ENCODE measurements around the gene IDUA.

Gene IDUA

DNA sequence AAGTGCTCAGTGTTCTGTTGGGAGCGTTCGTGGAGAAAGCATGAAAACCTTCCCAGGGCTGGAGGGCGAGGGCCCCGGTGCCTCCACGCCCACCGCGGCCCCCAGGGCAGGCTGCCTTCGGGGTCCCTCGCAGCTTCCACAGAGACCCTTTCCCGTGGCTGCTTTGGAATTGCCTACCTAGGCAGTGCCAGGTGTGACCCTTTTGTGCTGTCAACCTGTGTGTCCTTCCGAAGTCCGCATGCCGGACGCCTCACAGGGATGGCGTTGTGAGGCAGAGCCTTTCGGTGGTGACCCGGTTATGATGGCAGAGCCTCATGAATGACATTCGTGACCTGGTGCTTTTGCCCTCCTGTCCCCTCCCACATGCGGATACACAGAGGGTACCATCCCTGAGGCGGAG lies 37.2 kb upstream of the IDUA start:
- no peak for TF ChIP-seq PAX5 (IDR thresholded peaks at IDR 0.05; ENCODE audit: insufficient read depth, low read length, severe bottlenecking)
- no peak for TF ChIP-seq SPI1 (IDR thresholded peaks at IDR 0.05; ENCODE audit: low read depth, low read length)
- no peak for FAIRE-seq
- DNase-seq (ENCODE audit: insufficient read length, low spot score) = no peak

DNA sequence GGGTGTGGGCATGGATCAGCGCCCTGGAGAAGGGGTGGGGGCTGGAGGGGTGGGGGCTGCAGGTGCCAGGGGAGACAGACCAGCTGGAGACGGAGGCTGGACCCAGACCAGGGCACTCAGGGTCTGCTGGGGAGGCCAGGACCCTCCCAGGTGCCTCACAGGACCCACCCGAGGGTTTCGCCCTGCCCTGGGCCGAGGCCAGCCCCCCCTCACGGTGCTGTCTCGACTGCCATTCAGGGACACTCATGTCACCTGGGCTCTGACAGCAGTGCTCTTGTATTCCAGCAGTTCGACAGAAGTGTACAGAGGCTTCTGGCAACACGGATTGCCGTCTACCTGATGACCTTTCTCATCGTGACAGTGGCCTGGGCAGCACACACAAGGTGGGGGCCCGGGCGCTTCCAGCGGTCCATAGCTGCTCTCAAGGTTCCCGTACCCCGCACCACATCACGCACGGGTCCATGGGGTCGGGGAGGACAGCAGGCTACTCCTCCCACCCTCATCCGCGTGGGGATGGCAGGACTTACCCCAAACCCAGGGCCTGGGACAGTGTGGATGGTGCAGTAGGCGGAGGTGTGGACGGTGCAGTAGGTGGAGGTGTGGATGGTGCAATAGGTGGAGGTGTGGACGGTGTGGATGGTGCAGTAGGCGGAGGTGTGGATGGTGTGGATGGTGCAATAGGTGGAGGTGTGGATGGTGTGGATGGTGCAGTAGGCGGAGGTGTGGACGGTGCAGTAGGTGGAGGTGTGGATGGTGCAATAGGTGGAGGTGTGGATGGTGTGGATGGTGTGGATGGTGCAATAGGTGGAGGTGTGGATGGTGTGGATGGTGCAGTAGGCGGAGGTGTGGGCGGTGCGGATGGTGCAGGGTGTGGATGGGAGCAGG lies 36.5 kb upstream of the IDUA start:
- peak; percentile 71 for FAIRE-seq
- TF ChIP-seq POLR2A (IDR thresholded peaks at IDR 0.05; ENCODE audit: low read depth, low read length) = no peak
- peak; percentile 5 for DNase-seq (ENCODE audit: insufficient read length, low spot score)

DNA sequence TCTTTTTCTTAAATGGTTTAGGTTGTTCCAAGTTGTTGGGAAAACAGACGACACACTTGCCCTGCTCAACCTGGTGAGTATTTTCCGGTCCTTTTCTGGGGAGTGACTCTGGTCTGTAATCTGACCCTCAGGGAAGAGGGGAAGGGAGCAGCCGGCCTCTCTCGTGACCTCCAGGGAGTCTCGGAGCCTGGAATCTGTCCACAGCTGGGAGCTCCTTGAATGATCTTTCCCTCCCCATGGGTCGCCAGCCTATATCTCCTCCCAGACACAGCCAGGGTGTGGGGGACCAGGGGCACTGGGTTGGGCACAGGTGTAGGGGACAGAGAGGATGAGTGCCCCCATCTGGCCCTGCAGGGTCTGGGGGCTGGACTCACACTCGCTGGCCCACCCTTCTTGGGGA lies 35.7 kb upstream of the IDUA start:
- DNase-seq (ENCODE audit: insufficient read length, low spot score) = peak; percentile 11
- FAIRE-seq = no peak
- TF ChIP-seq POLR2AphosphoS5 (IDR thresholded peaks at IDR 0.05; ENCODE audit: low read depth, low read length) (no peak), PAX5 (IDR thresholded peaks at IDR 0.05; ENCODE audit: insufficient read depth, low read length, severe bottlenecking) (no peak), POLR2A (IDR thresholded peaks at IDR 0.05; ENCODE audit: low read depth, low read length) (no peak), SPI1 (IDR thresholded peaks at IDR 0.05; ENCODE audit: low read depth, low read length) (no peak), TAF1 (IDR thresholded peaks at IDR 0.05; ENCODE audit: low read depth, low read length) (no peak), POU2F2 (IDR thresholded peaks at IDR 0.05; ENCODE audit: low read depth, low read length) (no peak)

DNA sequence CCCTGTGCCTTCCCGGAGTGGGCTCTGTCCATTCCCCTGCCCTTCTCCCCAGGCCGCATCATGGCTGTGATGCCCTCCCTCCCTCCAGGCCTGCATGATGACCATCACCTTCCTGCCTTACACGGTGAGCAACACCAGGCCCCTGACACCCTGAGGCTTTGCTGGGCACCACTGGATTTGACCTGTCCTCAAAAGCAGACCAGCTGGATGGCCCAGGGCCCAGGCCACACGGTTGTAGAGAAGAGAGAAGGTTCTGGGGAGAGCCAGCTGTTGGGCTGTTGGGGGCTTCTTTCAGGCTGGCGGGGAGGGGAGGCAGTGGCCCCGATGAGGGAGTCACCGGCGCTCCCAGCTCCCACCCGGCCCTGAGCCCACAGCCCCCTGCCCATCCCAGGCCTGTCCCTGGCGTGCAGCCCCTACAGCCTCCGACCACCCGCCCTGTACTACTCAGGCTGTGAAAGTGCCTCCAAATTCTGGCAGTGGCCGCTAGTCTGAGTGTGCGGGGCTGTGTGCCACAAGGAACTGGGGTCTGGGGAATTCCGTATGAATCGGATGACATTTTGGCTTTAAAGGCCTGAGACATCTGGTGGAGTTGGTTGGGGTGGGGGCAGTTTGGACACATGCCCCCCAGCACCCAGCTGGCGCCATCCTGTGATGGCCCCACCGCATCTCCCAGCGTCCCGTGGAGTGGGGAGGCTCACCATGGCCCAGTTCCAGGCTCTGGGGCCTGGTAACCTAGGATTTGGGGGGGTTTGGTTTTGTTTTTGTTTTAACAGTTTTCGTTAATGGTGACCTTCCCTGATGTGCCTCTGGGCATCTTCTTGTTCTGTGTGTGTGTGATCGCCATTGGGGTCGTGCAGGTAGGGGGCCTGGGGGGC lies 35.0 kb upstream of the IDUA start:
- DNase-seq (ENCODE audit: insufficient read length, low spot score) (no peak), FAIRE-seq (no peak)
- TF ChIP-seq PAX5 (IDR thresholded peaks at IDR 0.05; ENCODE audit: insufficient read depth, low read length, severe bottlenecking) (no peak), SPI1 (IDR thresholded peaks at IDR 0.05; ENCODE audit: low read depth, low read length) (no peak), POLR2AphosphoS5 (IDR thresholded peaks at IDR 0.05; ENCODE audit: low read depth, low read length) (no peak), POU2F2 (IDR thresholded peaks at IDR 0.05; ENCODE audit: low read depth, low read length) (no peak), POLR2A (IDR thresholded peaks at IDR 0.05; ENCODE audit: low read depth, low read length) (no peak), TAF1 (IDR thresholded peaks at IDR 0.05; ENCODE audit: low read depth, low read length) (no peak)

DNA sequence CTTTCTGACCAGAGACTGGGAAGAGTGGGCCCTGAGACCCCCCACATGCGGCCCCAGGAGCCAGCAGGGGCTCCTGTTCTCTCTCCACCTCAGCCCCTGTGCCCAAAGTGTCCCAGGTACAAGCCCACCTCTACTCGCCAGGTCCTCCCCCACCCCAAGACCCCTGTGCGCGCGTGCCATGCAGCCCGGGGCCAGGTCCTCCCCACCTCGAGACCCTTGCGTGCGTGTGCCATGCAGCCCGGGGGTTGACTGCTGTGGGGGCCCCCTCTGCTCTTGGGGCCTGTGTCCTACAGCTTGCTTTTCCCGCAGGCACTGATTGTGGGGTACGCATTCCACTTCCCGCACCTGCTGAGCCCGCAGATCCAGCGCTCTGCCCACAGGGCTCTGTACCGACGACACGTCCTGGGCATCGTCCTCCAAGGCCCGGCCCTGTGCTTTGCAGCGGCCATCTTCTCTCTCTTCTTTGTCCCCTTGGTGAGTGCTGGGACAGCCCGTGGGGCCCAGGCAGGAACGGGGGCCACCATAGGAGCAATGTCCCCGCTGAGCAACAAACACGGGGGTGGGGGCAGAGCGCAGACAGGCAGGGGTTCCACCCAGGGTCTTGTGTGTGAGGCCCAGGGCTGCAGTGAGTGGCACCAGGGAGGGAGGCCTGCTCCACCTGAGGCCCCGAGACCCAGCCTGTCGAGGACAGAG lies 33.8 kb upstream of the IDUA start:
- TF ChIP-seq POLR2A (IDR thresholded peaks at IDR 0.05; ENCODE audit: low read depth, low read length) (no peak), SPI1 (IDR thresholded peaks at IDR 0.05; ENCODE audit: low read depth, low read length) (no peak), POU2F2 (IDR thresholded peaks at IDR 0.05; ENCODE audit: low read depth, low read length) (no peak), PAX5 (IDR thresholded peaks at IDR 0.05; ENCODE audit: insufficient read depth, low read length, severe bottlenecking) (no peak), TAF1 (IDR thresholded peaks at IDR 0.05; ENCODE audit: low read depth, low read length) (no peak), POLR2AphosphoS5 (IDR thresholded peaks at IDR 0.05; ENCODE audit: low read depth, low read length) (no peak)
- FAIRE-seq (no peak), DNase-seq (ENCODE audit: insufficient read length, low spot score) (peak; percentile 12)

DNA sequence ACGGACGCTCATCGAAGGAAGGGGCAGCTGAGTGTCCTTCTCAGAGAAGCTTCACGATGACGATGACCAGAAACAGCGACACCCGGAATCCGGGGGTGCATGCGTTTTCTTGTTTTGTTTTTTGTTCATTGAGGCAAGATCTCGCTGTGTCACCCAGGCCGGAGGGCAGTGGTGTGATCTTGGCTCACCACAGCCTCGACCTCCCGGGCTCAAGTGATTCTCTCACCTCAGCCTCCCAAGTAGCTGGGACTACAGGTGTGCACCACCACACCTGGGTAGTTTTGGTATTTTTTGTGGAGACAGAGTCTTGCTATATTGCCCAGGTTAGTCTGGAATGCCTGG lies 33.3 kb upstream of the IDUA start:
- no peak for FAIRE-seq
- TF ChIP-seq POLR2A (IDR thresholded peaks at IDR 0.05; ENCODE audit: low read depth, low read length) (no peak), POU2F2 (IDR thresholded peaks at IDR 0.05; ENCODE audit: low read depth, low read length) (no peak), TAF1 (IDR thresholded peaks at IDR 0.05; ENCODE audit: low read depth, low read length) (no peak), SPI1 (IDR thresholded peaks at IDR 0.05; ENCODE audit: low read depth, low read length) (no peak), POLR2AphosphoS5 (IDR thresholded peaks at IDR 0.05; ENCODE audit: low read depth, low read length) (no peak), PAX5 (IDR thresholded peaks at IDR 0.05; ENCODE audit: insufficient read depth, low read length, severe bottlenecking) (no peak)
- no peak for DNase-seq (ENCODE audit: insufficient read length, low spot score)

DNA sequence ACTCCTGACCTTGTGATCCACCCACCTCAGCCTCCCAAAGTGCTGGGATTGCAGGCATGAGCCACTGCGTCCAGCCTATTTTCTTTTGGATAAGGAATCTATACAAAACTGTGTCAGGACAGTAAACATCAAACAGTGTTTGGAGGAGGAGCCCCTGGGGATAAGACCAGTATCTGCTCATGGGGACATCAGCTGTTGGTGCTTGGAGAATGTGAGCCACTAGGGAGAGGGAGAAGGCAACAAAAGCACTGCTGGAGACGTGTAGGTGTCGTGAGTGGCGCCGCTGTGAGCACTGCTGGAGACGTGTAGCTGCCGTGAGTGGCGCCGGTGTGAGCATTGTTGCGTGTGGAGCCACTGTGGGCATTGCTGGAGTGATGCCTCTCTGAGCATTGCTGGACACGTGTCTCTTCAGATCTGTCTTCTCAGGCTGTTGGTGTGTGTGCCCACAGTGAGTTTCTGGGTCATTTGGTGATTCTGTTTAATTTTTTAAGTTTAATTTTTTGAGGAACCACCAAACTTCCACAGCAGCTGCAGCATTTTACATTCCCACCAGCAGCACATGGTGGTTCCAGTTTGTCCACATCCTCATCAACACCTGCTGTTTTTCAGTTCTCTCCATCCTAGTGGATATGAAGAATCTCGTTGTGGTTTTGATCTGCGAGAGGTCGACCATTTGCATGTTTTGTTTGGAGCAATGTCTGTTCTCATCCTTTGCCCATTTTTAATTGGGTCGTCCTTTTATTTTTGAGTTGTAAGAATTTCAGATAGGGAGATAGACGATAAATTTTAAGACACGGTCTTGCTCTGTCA lies 32.4 kb upstream of the IDUA start:
- TF ChIP-seq POLR2A (IDR thresholded peaks at IDR 0.05; ENCODE audit: low read depth, low read length) = no peak
- no peak for TF ChIP-seq TAF1 (IDR thresholded peaks at IDR 0.05; ENCODE audit: low read depth, low read length)
- no peak for TF ChIP-seq SPI1 (IDR thresholded peaks at IDR 0.05; ENCODE audit: low read depth, low read length)
- TF ChIP-seq POU2F2 (IDR thresholded peaks at IDR 0.05; ENCODE audit: low read depth, low read length) = no peak
- no peak for TF ChIP-seq PAX5 (IDR thresholded peaks at IDR 0.05; ENCODE audit: insufficient read depth, low read length, severe bottlenecking)
- no peak for TF ChIP-seq POLR2AphosphoS5 (IDR thresholded peaks at IDR 0.05; ENCODE audit: low read depth, low read length)
- no peak for FAIRE-seq
- DNase-seq (ENCODE audit: insufficient read length, low spot score) = peak; percentile 20

DNA sequence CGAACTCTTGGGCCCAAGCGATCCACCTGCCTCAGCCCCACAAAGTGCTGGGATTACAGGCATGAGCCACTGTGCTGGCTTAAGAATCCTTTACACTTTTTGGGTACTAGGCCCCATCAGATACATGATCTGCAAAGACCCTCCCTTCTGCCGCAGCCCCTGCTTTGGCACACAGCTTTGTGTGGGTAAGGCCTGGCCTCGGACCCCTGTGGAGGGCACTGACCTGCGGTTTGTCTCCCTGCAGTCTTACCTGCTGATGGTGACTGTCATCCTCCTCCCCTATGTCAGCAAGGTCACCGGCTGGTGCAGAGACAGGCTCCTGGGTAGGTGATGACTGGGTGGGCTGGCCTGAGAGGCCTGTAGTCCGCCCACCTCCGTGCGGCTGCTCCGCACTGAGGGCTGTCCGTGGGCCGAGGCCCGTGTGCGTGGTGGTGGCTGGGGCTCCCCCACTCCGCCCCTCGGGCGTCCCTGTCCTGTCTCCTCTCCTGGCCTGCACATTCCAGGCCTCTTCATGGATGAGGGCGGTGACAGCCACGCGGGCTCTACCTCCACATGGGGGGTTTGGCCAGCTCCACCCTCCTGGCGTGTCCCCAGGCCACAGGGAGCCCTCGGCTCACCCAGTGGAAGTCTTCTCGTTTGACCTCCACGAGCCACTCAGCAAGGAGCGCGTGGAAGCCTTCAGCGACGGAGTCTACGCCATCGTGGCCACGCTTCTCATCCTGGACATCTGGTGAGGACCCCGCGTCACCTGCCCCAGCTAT lies 31.5 kb upstream of the IDUA start:
- FAIRE-seq = no peak
- DNase-seq (ENCODE audit: insufficient read length, low spot score) = no peak
- TF ChIP-seq TAF1 (IDR thresholded peaks at IDR 0.05; ENCODE audit: low read depth, low read length) (no peak), SPI1 (IDR thresholded peaks at IDR 0.05; ENCODE audit: low read depth, low read length) (no peak), POU2F2 (IDR thresholded peaks at IDR 0.05; ENCODE audit: low read depth, low read length) (no peak), POLR2A (IDR thresholded peaks at IDR 0.05; ENCODE audit: low read depth, low read length) (no peak), POLR2AphosphoS5 (IDR thresholded peaks at IDR 0.05; ENCODE audit: low read depth, low read length) (no peak), PAX5 (IDR thresholded peaks at IDR 0.05; ENCODE audit: insufficient read depth, low read length, severe bottlenecking) (no peak)

Data from GM12891 (cell line).